ENCODE measurements around the gene EFTUD2. TPM values are rescaled to one million over a fixed set of nuclear protein-coding genes. Genes with fewer than 3 reads are reported as not detected.
"Not testable (repeated sequence)": the region's sequence is repeated elsewhere in the genome, so short reads cannot be mapped to it uniquely, and the experiment has no call there.

Gene EFTUD2
- polyA plus RNA-seq, 12 donors: 59.8 to 132 (median 68.8) TPM; not detected in 1

GRCh38 chr17:44818508-44818907 is 80.7 kb downstream of the EFTUD2 start:
- DNase-seq: not testable (repeated sequence)

- DNase-seq: no peak
Measured at GRCh38 chr17:44812263-44812662, 87.0 kb downstream of the EFTUD2 start.

- not testable (repeated sequence) for DNase-seq
Measured at GRCh38 chr17:44808656-44809388, 90.4 kb downstream of the EFTUD2 start.

- no peak for DNase-seq
Measured at GRCh38 chr17:44808156-44808555, 91.1 kb downstream of the EFTUD2 start.

GRCh38 chr17:44807817-44808155 is 91.5 kb downstream of the EFTUD2 start:
- no peak for DNase-seq

- no peak for DNase-seq
Measured at GRCh38 chr17:44807093-44807816, 92.0 kb downstream of the EFTUD2 start.

GRCh38 chr17:44804302-44805089 is 94.7 kb downstream of the EFTUD2 start:
- peak; percentile 55 for DNase-seq

GRCh38 chr17:44801880-44802279 is 97.4 kb downstream of the EFTUD2 start:
- no peak for DNase-seq

Other genes starting within 250 kb of the EFTUD2 start
- gene MEIOC, start 243.0 kb downstream of the EFTUD2 start, polyA plus RNA-seq (ENCODE audit: insufficient read length in 12 of 12): 1 to 10 TPM in 7 of 12 donors, under 1 TPM in 3, not detected in 2; 0.67 to 2.0 (median 1.3) TPM
- 10 to 100 TPM in 11 of 12 donors, not detected in 1; 29.0 to 41.6 (median 33.8) TPM for gene CCDC43, start 209.7 kb downstream of the EFTUD2 start, polyA plus RNA-seq (ENCODE audit: insufficient read length in 12 of 12)
- 10 to 100 TPM in 4 of 12 donors, 1 to 10 TPM in 7, not detected in 1; 5.5 to 18.5 (median 7.1) TPM for gene DBF4B, start 190.8 kb downstream of the EFTUD2 start, polyA plus RNA-seq (ENCODE audit: insufficient read length in 12 of 12)
- 1 to 10 TPM in 8 of 12 donors, under 1 TPM in 2, not detected in 2; 0.96 to 4.1 (median 1.8) TPM for gene ADAM11, start 140.5 kb downstream of the EFTUD2 start, polyA plus RNA-seq (ENCODE audit: insufficient read length in 12 of 12)
- gene GJC1, start 69.2 kb downstream of the EFTUD2 start, polyA plus RNA-seq (ENCODE audit: insufficient read length in 12 of 12): 10 to 100 TPM in 11 of 12 donors, not detected in 1; 16.3 to 32.0 (median 21.9) TPM
- 1 to 10 TPM in 10 of 12 donors, not detected in 2; 2.5 to 6.5 (median 4.0) TPM for gene HIGD1B, start 51.6 kb downstream of the EFTUD2 start, polyA plus RNA-seq (ENCODE audit: insufficient read length in 12 of 12)
- 1 to 10 TPM in 4 of 12 donors, under 1 TPM in 5, not detected in 3; 0.23 to 2.5 (median 0.68) TPM for gene GFAP, start 16.1 kb upstream of the EFTUD2 start, polyA plus RNA-seq (ENCODE audit: insufficient read length in 12 of 12)
- gene KIF18B, start 48.3 kb upstream of the EFTUD2 start, polyA plus RNA-seq (ENCODE audit: insufficient read length in 12 of 12): 10 to 100 TPM in 3 of 12 donors, 1 to 10 TPM in 8, not detected in 1; 5.0 to 17.5 (median 9.3) TPM
- 1 to 10 TPM in 11 of 12 donors, not detected in 1; 1.2 to 8.8 (median 1.9) TPM for gene C1QL1, start 68.9 kb upstream of the EFTUD2 start, polyA plus RNA-seq (ENCODE audit: insufficient read length in 12 of 12)
- 100 to 1,000 TPM in 1 of 12 donors, 10 to 100 TPM in 11; 25.4 to 360 (median 30.2) TPM for gene DCAKD, start 152.2 kb upstream of the EFTUD2 start, polyA plus RNA-seq (ENCODE audit: insufficient read length in 12 of 12)
- gene NMT1, start 161.9 kb upstream of the EFTUD2 start, polyA plus RNA-seq (ENCODE audit: insufficient read length in 12 of 12): 10 to 100 TPM in 11 of 12 donors, not detected in 1; 34.2 to 92.9 (median 40.6) TPM
- gene PLCD3, start 233.1 kb upstream of the EFTUD2 start, polyA plus RNA-seq (ENCODE audit: insufficient read length in 12 of 12): 10 to 100 TPM in 11 of 12 donors, not detected in 1; 21.4 to 75.0 (median 30.5) TPM
- gene ACBD4, start 236.2 kb upstream of the EFTUD2 start, polyA plus RNA-seq (ENCODE audit: insufficient read length in 12 of 12): 10 to 100 TPM in 2 of 12 donors, 1 to 10 TPM in 9, not detected in 1; 3.9 to 11.0 (median 5.8) TPM
- 10 to 100 TPM in 11 of 12 donors, not detected in 1; 19.6 to 35.9 (median 22.2) TPM for gene HEXIM1, start 249.0 kb upstream of the EFTUD2 start, polyA plus RNA-seq (ENCODE audit: insufficient read length in 12 of 12)